ENCODE measurements around the gene TYSND1.
"Not testable (repeated sequence)": the region's sequence is repeated elsewhere in the genome, so short reads cannot be mapped to it uniquely, and the experiment has no call there.

The TYSND1 gene

GRCh38 chr10:70132098-70133029, 14.1 kb downstream of the TYSND1 start, which contains the start of gene AIFM2:
AIFM2 (minus strand) TSS chr10:70132825; CDS start chr10:70124084, 8,741 bp downstream.
- DNase-seq = peak; percentile 57

GRCh38 chr10:70131560-70131937, 15.0 kb downstream of the TYSND1 start:
- DNase-seq = no peak

GRCh38 chr10:70130878-70131559, 15.5 kb downstream of the TYSND1 start:
- DNase-seq = no peak

GRCh38 chr10:70126700-70127395, 19.7 kb downstream of the TYSND1 start:
- no peak for DNase-seq

GRCh38 chr10:70125918-70126552, 20.5 kb downstream of the TYSND1 start:
- no peak for DNase-seq

- DNase-seq = no peak
These were observed 21.6 kb downstream of the TYSND1 start for GRCh38 chr10:70124918-70125317.

- no peak for DNase-seq
These were observed 22.1 kb downstream of the TYSND1 start for GRCh38 chr10:70124415-70124814.

GRCh38 chr10:70123817-70124216, 22.7 kb downstream of the TYSND1 start:
- no peak for DNase-seq

- DNase-seq = not testable (repeated sequence)
These were observed 23.3 kb downstream of the TYSND1 start for GRCh38 chr10:70123166-70123565.

GRCh38 chr10:70122742-70123141, 23.8 kb downstream of the TYSND1 start:
- DNase-seq = no peak

- no peak for DNase-seq
These were observed 25.1 kb downstream of the TYSND1 start for GRCh38 chr10:70121281-70121949.

GRCh38 chr10:70120417-70120816, 26.1 kb downstream of the TYSND1 start:
- no peak for DNase-seq

GRCh38 chr10:70119623-70120022, 26.9 kb downstream of the TYSND1 start:
- no peak for DNase-seq

- no peak for DNase-seq
These were observed 27.3 kb downstream of the TYSND1 start for GRCh38 chr10:70119197-70119596.

GRCh38 chr10:70118196-70118595, 28.3 kb downstream of the TYSND1 start:
- DNase-seq = no peak

- no peak for DNase-seq
These were observed 28.9 kb downstream of the TYSND1 start for GRCh38 chr10:70117646-70118045.

GRCh38 chr10:70115948-70116682, 30.4 kb downstream of the TYSND1 start:
- peak; percentile 64 for DNase-seq

GRCh38 chr10:70114902-70115301, 31.6 kb downstream of the TYSND1 start:
- DNase-seq = no peak

GRCh38 chr10:70112071-70112470, 34.4 kb downstream of the TYSND1 start:
- DNase-seq = no peak

- no peak for DNase-seq
These were observed 35.0 kb downstream of the TYSND1 start for GRCh38 chr10:70111496-70111895.

- DNase-seq = no peak
These were observed 37.3 kb downstream of the TYSND1 start for GRCh38 chr10:70109064-70109729.
